Right ventricle myocardium inferior (tissue), 1 donor: Measurements from ENCODE around the gene CFAP77. TPM values are rescaled to one million over a fixed set of nuclear protein-coding genes. Genes with fewer than 3 reads are reported as not detected.

Experiments used
- ATAC-seq: fragments of 200-7000 bp; cut with Tn5 transposase; one replicate; pipeline ENCODE4 v1.9.1; 2020; ENCODE audit warnings: mild to moderate bottlenecking, moderate library complexity
- DNase-seq: peaks from one replicate; pipeline ENCODE4 v3.0.0; 2021; ENCODE audit errors: missing footprints
- intact Hi-C: fragments of 100-400 bp; cut with DNase I; formaldehyde crosslinking; loops from one replicate; pipeline ENCODE4 v1.11.0; 2022
- total RNA-seq: library from RNA; stranded (reverse); fragmentation: NEBNext Ultra II Directional; extraction: Animal tissue kit (Norgen Biotek cat#: 25700); gene quantifications from one replicate; pipeline ENCODE4 v1.2.1, GENCODE V29; 2021
- donor health status: DM: no; HTN: yes; CAD: no; lungs with severe emphysema.

The CFAP77 gene
- total RNA-seq, 1 donor from 2014 or later = 2.9 TPM

GRCh38 chr9:132478353-132479050 lies 68.5 kb downstream of the CFAP77 start:
- intact Hi-C loops = no loop called here
- ATAC-seq (no peak), DNase-seq (no peak)

DNA sequence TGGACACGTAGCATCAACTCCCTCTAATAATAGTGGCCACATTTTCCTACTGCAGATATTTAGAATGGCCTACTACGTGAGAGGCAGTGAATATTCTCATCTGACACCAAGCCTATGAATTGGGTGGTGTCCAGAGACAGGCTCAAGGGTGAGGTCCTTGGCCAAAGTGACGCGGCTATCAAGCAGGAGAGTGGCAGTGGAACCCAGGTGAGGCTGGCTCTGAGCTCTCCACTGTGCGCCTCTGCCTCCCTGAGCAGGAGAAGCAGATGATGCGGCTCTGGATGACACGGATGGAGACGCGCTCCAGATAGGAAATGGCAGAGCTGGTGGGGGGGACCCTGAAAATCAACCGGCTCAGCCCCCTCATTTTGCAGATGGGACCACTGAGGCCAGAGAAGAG lies 69.7 kb downstream of the CFAP77 start:
- no peak for DNase-seq
- ATAC-seq = no peak
- intact Hi-C loops = no loop called here

DNA sequence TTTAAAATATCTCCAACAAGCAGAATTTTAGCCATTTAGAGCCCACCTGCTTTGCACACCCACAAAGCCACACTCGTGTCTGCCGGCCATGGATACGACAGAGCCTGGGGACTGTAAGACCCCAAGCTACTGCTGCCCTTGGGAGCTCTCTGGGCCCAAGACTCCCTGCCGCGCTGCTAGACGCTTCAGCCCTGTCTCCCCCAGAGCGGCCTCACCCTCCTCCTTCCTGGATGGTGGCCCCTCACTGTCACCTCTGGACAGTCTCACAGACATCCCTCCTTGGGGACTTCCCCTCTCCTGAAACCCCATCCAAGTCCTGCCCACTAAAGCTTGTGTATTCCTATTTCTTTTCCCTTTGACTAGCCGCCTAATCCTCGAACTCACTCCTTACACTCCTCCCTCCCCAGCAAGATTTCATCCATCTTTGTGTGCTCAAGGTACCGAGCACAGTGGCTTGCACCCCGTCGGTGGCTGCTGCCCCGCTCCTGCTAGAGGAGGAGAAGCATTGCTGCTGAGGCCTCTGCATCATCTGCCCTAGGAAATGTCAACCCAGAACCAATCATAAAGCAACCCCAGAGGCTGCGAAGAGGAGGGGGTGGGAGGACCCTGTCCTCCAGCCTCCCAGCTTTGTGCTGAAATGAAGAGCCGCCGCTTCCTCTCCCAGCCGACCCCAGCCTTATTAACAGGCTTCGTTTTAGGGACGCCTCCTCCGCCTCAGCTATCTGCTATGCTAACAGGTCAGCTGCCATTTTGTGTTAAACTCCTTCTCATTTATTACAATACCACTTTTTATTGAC lies 71.2 kb downstream of the CFAP77 start:
- intact Hi-C loops = no loop called here
- ATAC-seq (no peak), DNase-seq (no peak)

DNA sequence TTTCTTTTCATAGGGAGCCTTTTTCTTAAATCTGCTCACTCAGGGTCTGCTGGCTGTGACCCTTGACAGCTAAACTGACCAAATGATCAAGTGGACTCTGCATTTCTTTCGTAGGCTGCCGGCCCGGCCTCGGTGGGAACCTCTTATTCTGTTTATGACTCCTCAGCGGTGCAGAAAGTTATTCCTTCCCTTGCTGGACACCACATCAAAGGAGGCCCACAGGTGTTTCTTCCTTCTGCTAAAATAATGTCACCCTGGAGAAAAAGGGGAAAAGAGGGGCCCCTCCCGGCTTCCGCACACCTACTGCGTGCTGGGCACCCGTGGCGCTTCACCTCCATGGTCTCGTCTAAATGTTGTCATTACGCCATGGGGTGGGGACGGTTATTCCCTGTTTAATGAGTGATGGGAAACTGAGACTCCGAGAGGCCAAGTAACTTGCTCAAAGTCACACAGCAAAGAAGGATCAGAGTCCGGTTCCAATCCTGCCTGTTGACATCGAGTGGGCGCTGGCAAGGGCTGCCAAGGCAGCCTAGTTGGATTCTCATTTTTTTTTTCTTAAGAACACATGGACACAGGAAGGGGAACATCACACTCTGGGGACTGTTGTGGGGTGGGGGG lies 72.3 kb downstream of the CFAP77 start:
- DNase-seq = no peak
- no peak for ATAC-seq
- intact Hi-C loops = no loop called here

GRCh38 chr9:132485393-132485792 lies 75.4 kb downstream of the CFAP77 start:
- intact Hi-C loops = no loop called here
- DNase-seq (no peak), ATAC-seq (no peak)

DNA sequence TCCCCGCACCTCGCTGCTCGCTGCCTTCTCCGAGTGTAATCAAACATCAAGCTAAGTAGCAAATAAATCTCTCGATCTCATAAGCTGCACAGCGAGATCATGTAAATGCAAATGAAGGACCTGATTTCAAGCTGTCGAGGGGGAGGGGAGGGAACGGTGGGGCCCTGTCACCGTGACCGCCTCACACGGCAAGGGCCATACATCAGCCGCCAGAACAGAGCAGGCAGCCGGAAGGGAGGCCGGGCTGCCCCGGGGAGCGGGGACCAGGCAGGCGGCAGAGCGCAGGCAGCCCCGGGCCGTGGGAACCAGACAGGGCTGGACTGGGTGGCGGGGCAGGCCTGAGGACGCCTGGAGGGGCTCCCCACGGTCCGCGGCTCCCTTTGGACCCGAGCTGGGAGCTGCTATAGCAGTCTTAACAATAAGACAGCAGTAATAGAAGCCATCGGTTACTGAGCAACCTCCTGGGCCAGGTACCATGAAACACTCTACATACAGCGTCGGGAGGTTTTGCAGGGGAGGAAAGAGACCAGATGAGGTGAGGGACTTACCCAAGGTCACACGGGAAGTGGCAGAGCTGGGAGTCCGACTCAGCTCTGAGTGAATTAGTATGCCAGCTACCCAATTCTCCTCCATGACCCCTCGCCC lies 76.8 kb downstream of the CFAP77 start:
- intact Hi-C loops = no loop called here
- ATAC-seq (no peak), DNase-seq (no peak)

- DNase-seq = no peak
- intact Hi-C loops = no loop called here
- ATAC-seq = no peak
Observed at GRCh38 chr9:132487351-132487791, 77.4 kb downstream of the CFAP77 start.

DNA sequence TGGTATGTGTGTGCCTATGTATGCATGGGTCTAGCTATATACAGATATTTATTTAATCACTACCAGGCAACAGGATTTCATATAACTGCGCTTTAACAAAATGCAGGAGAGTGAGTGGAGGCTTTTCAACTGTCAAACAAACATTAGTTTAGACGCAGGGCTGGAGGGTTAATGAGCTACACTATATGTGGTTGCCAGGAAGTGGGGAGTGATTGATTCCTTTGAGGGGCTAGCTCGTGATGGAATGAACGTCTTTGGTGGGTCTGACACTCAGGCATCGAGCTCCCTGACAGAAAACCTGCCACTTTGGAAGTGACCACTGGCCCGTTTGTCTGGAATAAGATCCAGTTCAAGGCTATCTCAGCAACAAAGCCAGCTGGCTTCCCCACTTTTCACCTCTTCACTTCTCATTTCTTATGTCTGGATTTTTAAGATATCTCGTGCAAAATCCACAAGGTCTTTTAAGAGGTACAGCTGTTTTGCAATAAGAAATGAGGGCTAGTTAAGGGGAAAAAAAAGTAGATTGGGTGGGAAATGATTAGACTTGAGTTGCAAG lies 78.0 kb downstream of the CFAP77 start:
- ATAC-seq = no peak

GRCh38 chr9:132488626-132489025 lies 78.6 kb downstream of the CFAP77 start:
- no peak for ATAC-seq
- DNase-seq = no peak
- intact Hi-C loops = no loop called here

More for the DNA sequence above, 78.0 kb downstream of the CFAP77 start:
- no peak for DNase-seq
- intact Hi-C loops = no loop called here

DNA sequence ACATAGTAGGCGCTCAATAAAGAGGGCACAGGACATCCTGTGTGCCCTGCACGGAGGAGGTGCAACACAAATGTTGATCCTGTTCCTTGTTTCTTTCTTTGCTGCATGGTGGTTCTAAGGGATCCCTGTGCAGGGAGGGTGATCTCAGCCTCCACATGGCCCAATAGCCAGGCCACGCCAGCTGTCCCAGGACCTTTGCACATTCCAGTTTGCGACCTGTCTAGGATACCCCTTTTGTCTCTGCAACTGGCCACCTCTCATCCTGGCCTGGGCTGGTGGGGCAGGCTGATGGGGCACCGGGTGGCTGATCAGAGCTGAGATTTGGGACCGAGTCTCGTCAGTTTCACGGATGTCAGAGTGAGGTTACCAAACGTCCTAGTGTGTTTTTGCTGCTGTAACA lies 79.5 kb downstream of the CFAP77 start:
- no peak for DNase-seq
- ATAC-seq = no peak
- intact Hi-C loops = no loop called here

- DNase-seq = no peak
- intact Hi-C loops = no loop called here
Observed at GRCh38 chr9:132494857-132495256, 84.8 kb downstream of the CFAP77 start.

GRCh38 chr9:132497731-132498130 lies 87.7 kb downstream of the CFAP77 start:
- ATAC-seq (no peak), DNase-seq (no peak)
- intact Hi-C loops = no loop called here

More at GRCh38 chr9:132494857-132495256, 84.8 kb downstream of the CFAP77 start:
- ATAC-seq = no peak

- intact Hi-C loops = no loop called here
- ATAC-seq (no peak), DNase-seq (no peak)
Observed at GRCh38 chr9:132498531-132499210, 88.7 kb downstream of the CFAP77 start.

DNA sequence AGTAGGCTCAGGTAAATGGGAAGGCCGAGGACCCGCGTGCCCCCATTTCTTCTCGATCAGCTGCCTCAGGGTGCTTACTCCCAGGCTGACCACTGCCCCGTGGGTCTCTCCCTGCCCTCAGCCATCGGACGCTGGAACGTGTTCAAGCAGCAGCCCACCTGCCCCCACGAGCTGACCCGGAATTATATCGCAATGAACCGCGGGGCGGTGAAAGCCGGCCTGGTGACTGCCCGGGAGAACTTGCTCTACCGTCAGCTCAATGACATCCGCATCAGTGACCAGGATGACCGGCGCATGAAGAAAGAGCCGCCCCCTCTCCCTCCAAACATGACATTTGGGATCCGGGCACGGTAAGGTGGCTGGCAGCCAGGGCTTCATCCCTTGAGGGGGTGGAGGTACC lies 89.2 kb downstream of the CFAP77 start:
- DNase-seq = no peak
- ATAC-seq = no peak
- intact Hi-C loops = no loop called here

DNA sequence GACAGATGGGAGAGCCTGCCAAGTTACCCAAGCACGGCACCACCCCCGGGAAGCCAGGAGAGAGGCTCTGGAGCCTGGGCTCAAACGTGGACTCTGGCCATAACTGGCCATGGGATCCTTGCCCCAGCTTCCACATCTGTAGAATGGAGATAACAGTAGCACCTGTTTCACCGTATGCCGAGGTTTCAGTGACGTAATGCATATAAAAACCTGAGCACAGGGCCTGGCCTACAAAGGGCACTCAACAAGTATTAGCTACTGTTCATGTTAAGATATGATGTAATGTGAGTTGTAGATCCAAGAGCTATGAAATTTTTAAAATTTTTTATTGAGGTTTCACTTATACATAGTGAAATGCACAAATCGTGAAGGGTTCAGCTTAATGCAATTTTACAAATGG lies 90.2 kb downstream of the CFAP77 start:
- DNase-seq (no peak), ATAC-seq (no peak)
- intact Hi-C loops = no loop called here

DNA sequence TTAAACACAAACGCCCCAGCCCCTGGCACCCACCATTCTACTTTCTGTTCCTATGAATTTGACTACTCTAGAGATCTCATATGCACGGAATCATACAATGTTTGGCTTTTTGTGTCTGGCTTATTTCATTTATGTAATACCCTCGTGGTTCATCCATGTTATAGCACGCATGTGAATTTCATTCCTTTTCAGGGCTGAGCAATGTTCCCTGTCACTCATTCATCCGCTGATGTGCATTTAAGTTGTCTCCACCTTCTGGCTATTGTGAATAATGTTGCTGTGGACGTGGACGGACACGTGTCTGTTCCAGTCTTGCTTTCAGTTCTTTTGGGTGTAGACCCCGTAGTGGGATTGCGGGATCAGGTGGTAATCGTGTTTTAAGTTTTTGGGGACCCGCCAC lies 92.5 kb downstream of the CFAP77 start:
- DNase-seq = no peak
- ATAC-seq = no peak
- intact Hi-C loops = no loop called here

DNA sequence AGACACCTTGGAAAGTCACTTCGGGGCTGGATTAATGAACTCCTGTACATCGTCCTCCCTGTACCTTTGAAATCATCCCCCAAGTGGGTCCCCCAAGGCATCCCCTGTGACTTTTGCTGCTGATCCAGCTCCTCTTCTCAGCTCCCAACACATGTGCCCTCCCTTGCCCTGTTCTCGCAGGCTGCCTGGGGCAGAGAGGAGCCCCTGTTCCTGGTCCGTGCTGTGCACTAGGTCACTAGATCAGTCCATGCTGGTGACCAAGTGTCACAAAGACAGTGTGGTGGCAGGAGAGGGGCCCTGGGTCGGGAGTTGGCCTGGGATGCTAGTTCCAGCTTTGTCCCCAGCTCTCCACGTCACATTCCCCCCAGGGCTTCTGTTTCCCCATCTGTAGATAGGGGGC lies 93.1 kb downstream of the CFAP77 start:
- DNase-seq (no peak), ATAC-seq (no peak)
- intact Hi-C loops = no loop called here

GRCh38 chr9:132504488-132504887 lies 94.5 kb downstream of the CFAP77 start:
- intact Hi-C loops = no loop called here
- ATAC-seq (no peak), DNase-seq (no peak)
